ENCODE measurements around the gene CYP4B1. TPM values are rescaled to one million over a fixed set of nuclear protein-coding genes. Genes with fewer than 3 reads are reported as not detected.
"Not testable (repeated sequence)": the region's sequence is repeated elsewhere in the genome, so short reads cannot be mapped to it uniquely, and the experiment has no call there.

The CYP4B1 gene
- total RNA-seq, 1 donor from 2014 or later = 11.5 TPM

GRCh38 chr1:46823151-46823550 is 24.3 kb downstream of the CYP4B1 start:
- Histone ChIP-seq H3K27ac (replicated peaks) (peak overlapping the region; percentile 59), H3K9me3 (replicated peaks) (peaks cover 15% of the 10 kb centered on the region), H3K36me3 (peaks cover 11% of the 10 kb centered on the region), H3K4me3 (no peak overlapping the region), H3K27me3 (ENCODE audit: low read depth) (no peaks in the 10 kb centered on the region), H3K4me1 (peaks cover 26% of the 10 kb centered on the region)
- intact Hi-C loops (cut with micrococcal nuclease) = no loop called here
- DNase-seq = no peak
- TF ChIP-seq CTCF (IDR thresholded peaks at IDR 0.05; ENCODE audit: borderline replicate concordance) = no peak

- peaks cover 15% of the 10 kb centered on the region for H3K9me3 ChIP-seq (replicated peaks)
- intact Hi-C loops (cut with micrococcal nuclease); DNase-seq: not testable (repeated sequence)
Observed at GRCh38 chr1:46826892-46827291, 28.0 kb downstream of the CYP4B1 start.

GRCh38 chr1:46830665-46831322 is 31.9 kb downstream of the CYP4B1 start:
- Histone ChIP-seq H3K27me3 (ENCODE audit: low read depth) (peaks cover 3% of the 10 kb centered on the region), H3K4me3 (no peak overlapping the region), H3K9me3 (replicated peaks) (peaks cover 8% of the 10 kb centered on the region), H3K36me3 (peaks cover 27% of the 10 kb centered on the region), H3K4me1 (no peaks in the 10 kb centered on the region), H3K27ac (replicated peaks) (no peak overlapping the region)
- DNase-seq = no peak
- TF ChIP-seq CTCF (IDR thresholded peaks at IDR 0.05; ENCODE audit: borderline replicate concordance) = no peak
- intact Hi-C loops (cut with micrococcal nuclease) = no loop called here

More at GRCh38 chr1:46826892-46827291, 28.0 kb downstream of the CYP4B1 start:
- H3K36me3 ChIP-seq; H3K4me3 ChIP-seq; H3K27me3 ChIP-seq (ENCODE audit: low read depth); H3K4me1 ChIP-seq; H3K27ac ChIP-seq (replicated peaks): not testable (repeated sequence)

GRCh38 chr1:46835469-46835868 is 36.6 kb downstream of the CYP4B1 start:
- H3K9me3 ChIP-seq (replicated peaks); H3K27me3 ChIP-seq (ENCODE audit: low read depth); H3K27ac ChIP-seq (replicated peaks); H3K4me1 ChIP-seq; intact Hi-C loops (cut with micrococcal nuclease); H3K4me3 ChIP-seq; DNase-seq: not testable (repeated sequence)
- peaks cover 24% of the 10 kb centered on the region for H3K36me3 ChIP-seq

GRCh38 chr1:46846386-46846785 is 47.5 kb downstream of the CYP4B1 start:
- peaks cover 30% of the 10 kb centered on the region for H3K9me3 ChIP-seq (replicated peaks)
- H3K27me3 ChIP-seq (ENCODE audit: low read depth); H3K4me1 ChIP-seq; DNase-seq; H3K4me3 ChIP-seq; intact Hi-C loops (cut with micrococcal nuclease); H3K27ac ChIP-seq (replicated peaks): not testable (repeated sequence)
- H3K36me3 ChIP-seq = peaks cover 25% of the 10 kb centered on the region

- intact Hi-C loops (cut with micrococcal nuclease); DNase-seq; H3K27ac ChIP-seq (replicated peaks); H3K36me3 ChIP-seq; H3K4me1 ChIP-seq; H3K4me3 ChIP-seq; H3K9me3 ChIP-seq (replicated peaks); H3K27me3 ChIP-seq (ENCODE audit: low read depth): not testable (repeated sequence)
Observed at GRCh38 chr1:46857660-46858065, 58.8 kb downstream of the CYP4B1 start.

- no peak for TF ChIP-seq CTCF (IDR thresholded peaks at IDR 0.05; ENCODE audit: borderline replicate concordance)
- H3K36me3 ChIP-seq = peaks cover 6% of the 10 kb centered on the region
- intact Hi-C loops (cut with micrococcal nuclease) = no loop called here
- H3K4me1 ChIP-seq = no peaks in the 10 kb centered on the region
- no peaks in the 10 kb centered on the region for H3K27me3 ChIP-seq (ENCODE audit: low read depth)
- H3K27ac ChIP-seq (replicated peaks) = no peak overlapping the region
- DNase-seq = no peak
- H3K9me3 ChIP-seq (replicated peaks) = peaks cover 45% of the 10 kb centered on the region
- no peak overlapping the region for H3K4me3 ChIP-seq
Observed at GRCh38 chr1:46862348-46862747, 63.5 kb downstream of the CYP4B1 start.

Other genes with a start within 250 kb of the CYP4B1 start
- gene KNCN, start 247.4 kb upstream of the CYP4B1 start, total RNA-seq = not detected
- 43.5 TPM for gene MKNK1, start 194.8 kb upstream of the CYP4B1 start, total RNA-seq
- gene MOB3C, start 182.2 kb upstream of the CYP4B1 start, total RNA-seq = 12.8 TPM
- gene ATPAF1, start 130.7 kb upstream of the CYP4B1 start, total RNA-seq = 235 TPM
- gene TEX38, start 127.2 kb upstream of the CYP4B1 start, total RNA-seq = 0.22 TPM
- gene EFCAB14, start 79.9 kb upstream of the CYP4B1 start, total RNA-seq = 59.0 TPM
- gene CYP4A11, start 142.4 kb downstream of the CYP4B1 start, total RNA-seq = not detected
- gene CYP4X1, start 224.6 kb downstream of the CYP4B1 start, total RNA-seq = 2.1 TPM